H9 (cell line): ENCODE measurements around the gene PXK. TPM values are rescaled to one million over a fixed set of nuclear protein-coding genes. Genes with fewer than 3 reads are reported as not detected.

Experiments used
- DNase-seq: peaks from one replicate; pipeline ENCODE4 v3.0.0-alpha.2; 2017
- H2AFZ ChIP-seq: one replicate; pipeline ENCODE4 v1.6.1; 2013; ENCODE audit warnings: mild to moderate bottlenecking, low read length, control low read depth, moderate library complexity
- H2AK5ac ChIP-seq: 2 replicates; pipeline ENCODE4 v1.6.1; 2013; ENCODE audit warnings: low read length, control low read depth, mixed read lengths; ENCODE audit not compliant: insufficient read length
- H2BK120ac ChIP-seq: one replicate; pipeline ENCODE4 v1.6.1; 2013; ENCODE audit warnings: low read depth, mild to moderate bottlenecking, low read length, control low read depth, inconsistent platforms; ENCODE audit not compliant: poor library complexity, severe bottlenecking
- H2BK12ac ChIP-seq: 2 replicates; pipeline ENCODE4 v1.6.1; 2013; ENCODE audit warnings: low read length, control low read depth, mixed read lengths, low read depth; ENCODE audit not compliant: insufficient read length
- H2BK15ac ChIP-seq: 2 replicates; pipeline ENCODE4 v1.6.1; 2013; ENCODE audit warnings: low read depth, low read length, control low read depth
- H2BK20ac ChIP-seq: one replicate; pipeline ENCODE4 v1.6.1; 2013; ENCODE audit warnings: low read depth, mild to moderate bottlenecking, low read length, control low read depth, inconsistent platforms; ENCODE audit not compliant: poor library complexity, severe bottlenecking
- H2BK5ac ChIP-seq: 2 replicates; pipeline ENCODE4 v1.6.1; 2013; ENCODE audit warnings: low read length, control low read depth, mixed read lengths; ENCODE audit not compliant: insufficient read length
- H3K14ac ChIP-seq: 2 replicates; pipeline ENCODE4 v1.6.1; 2013; ENCODE audit warnings: low read length, control low read depth; ENCODE audit not compliant: insufficient read depth
- H3K18ac ChIP-seq: 2 replicates; pipeline ENCODE4 v1.6.1; 2013; ENCODE audit warnings: low read depth, mild to moderate bottlenecking, mixed read lengths, low read length, control low read depth; ENCODE audit not compliant: insufficient read length
- H3K23ac ChIP-seq: 2 replicates; pipeline ENCODE4 v1.6.1; 2013; ENCODE audit warnings: low read length, control low read depth, mixed read lengths, low read depth; ENCODE audit not compliant: insufficient read length
- H3K23me2 ChIP-seq: 2 replicates; pipeline ENCODE4 v1.6.1; 2013; ENCODE audit warnings: low read depth, mild to moderate bottlenecking, mixed read lengths, low read length, control low read depth; ENCODE audit not compliant: insufficient read length, poor library complexity, severe bottlenecking
- H3K27ac ChIP-seq: 2 replicates; pipeline ENCODE4 v1.5.1; 2013; ENCODE audit warnings: low read length, control low read depth, mixed read lengths, low read depth; ENCODE audit not compliant: insufficient read length
- H3K27me3 ChIP-seq: 2 replicates; pipeline ENCODE4 v1.6.1; 2013; ENCODE audit warnings: low read length, control low read depth, inconsistent platforms; ENCODE audit not compliant: insufficient read depth
- H3K4ac ChIP-seq: 2 replicates; pipeline ENCODE4 v1.6.1; 2013; ENCODE audit warnings: low read depth, mild to moderate bottlenecking, control low read depth, inconsistent platforms, low read length, moderate library complexity
- H3K4me1 ChIP-seq: 2 replicates; pipeline ENCODE4 v1.6.1; 2013; ENCODE audit warnings: low read length, control low read depth, inconsistent platforms; ENCODE audit not compliant: insufficient read depth
- H3K4me2 ChIP-seq: 2 replicates; pipeline ENCODE4 v1.6.1; 2013; ENCODE audit warnings: low read length, control low read depth, mixed read lengths; ENCODE audit not compliant: insufficient read length, insufficient read depth
- H3K56ac ChIP-seq: 2 replicates; pipeline ENCODE4 v1.6.1; 2013; ENCODE audit warnings: low read depth, mild to moderate bottlenecking, mixed read lengths, low read length, control low read depth; ENCODE audit not compliant: insufficient read length
- H3K79me1 ChIP-seq: 2 replicates; pipeline ENCODE4 v1.6.1; 2013; ENCODE audit warnings: low read depth, mild to moderate bottlenecking, moderate library complexity, low read length, control low read depth, inconsistent platforms; ENCODE audit not compliant: insufficient read depth, poor library complexity, severe bottlenecking
- H3K79me2 ChIP-seq: 2 replicates; pipeline ENCODE4 v1.6.1; 2013; ENCODE audit warnings: low read length, control low read depth, inconsistent platforms; ENCODE audit not compliant: insufficient read depth
- H3K9ac ChIP-seq: 2 replicates; pipeline ENCODE4 v1.6.1; 2013; ENCODE audit warnings: low read length, control low read depth, mixed read lengths; ENCODE audit not compliant: insufficient read length; ENCODE audit errors: extremely low read depth
- H3K9me3 ChIP-seq: one replicate; pipeline ENCODE4 v1.6.1; 2013; ENCODE audit warnings: low read depth, low read length, inconsistent platforms; ENCODE audit not compliant: control insufficient read depth
- H3T11ph ChIP-seq: one replicate; pipeline ENCODE4 v1.6.1; 2013; ENCODE audit warnings: mild to moderate bottlenecking, low read length, control low read depth, inconsistent platforms
- H4K20me1 ChIP-seq: one replicate; pipeline ENCODE4 v1.6.1; 2013; ENCODE audit not compliant: control insufficient read depth, insufficient read length, insufficient read depth
- H4K5ac ChIP-seq: 2 replicates; pipeline ENCODE4 v1.6.1; 2013; ENCODE audit warnings: low read depth, mild to moderate bottlenecking, mixed read lengths, low read length, control low read depth; ENCODE audit not compliant: insufficient read length
- H4K8ac ChIP-seq: replicated peaks from 2 replicates; pipeline ENCODE4 v1.6.1; 2013; ENCODE audit warnings: low read length, control low read depth, mixed read lengths, low read depth; ENCODE audit not compliant: insufficient read length
- H4K91ac ChIP-seq: 2 replicates; pipeline ENCODE4 v1.6.1; 2013; ENCODE audit warnings: low read depth, mild to moderate bottlenecking, moderate library complexity, mixed read lengths, low read length, control low read depth; ENCODE audit not compliant: insufficient read length
- H3K27ac Mint-ChIP-seq, 3 experiments: 2 replicates in 2 of 3; 3 replicates in 1 of 3; pipeline ENCODE4 v1.8.0; 2020 to 2021; ENCODE audit warnings: mixed read lengths in 3 of 3, mild to moderate bottlenecking in 1 of 3, moderate library complexity in 1 of 3
- H3K27me3 Mint-ChIP-seq: 2 replicates; pipeline ENCODE4 v1.8.0; 2021; ENCODE audit warnings: low read depth, mild to moderate bottlenecking, moderate library complexity, mixed read lengths
- H3K36me3 Mint-ChIP-seq, 3 experiments: 2 replicates in 2 of 3; 3 replicates in 1 of 3; pipeline ENCODE4 v1.8.0; 2020 to 2021; ENCODE audit warnings: low read depth in 3 of 3, mixed read lengths in 3 of 3; ENCODE audit not compliant: insufficient read depth in 1 of 3
- H3K4me1 Mint-ChIP-seq, 2 experiments: 2 replicates each; pipeline ENCODE4 v1.8.0; 2020; ENCODE audit warnings: mixed read lengths in 2 of 2
- H3K4me3 Mint-ChIP-seq, 2 experiments: 2 replicates in 1 of 2; 3 replicates in 1 of 2; pipeline ENCODE4 v1.8.0; 2020 to 2021; ENCODE audit warnings: mild to moderate bottlenecking in 2 of 2, mixed read lengths in 2 of 2, moderate library complexity in 1 of 2
- H3K9me3 Mint-ChIP-seq, 2 experiments: 2 replicates in 1 of 2; 3 replicates in 1 of 2; pipeline ENCODE4 v1.8.0; 2020; ENCODE audit warnings: mild to moderate bottlenecking in 2 of 2, mixed read lengths in 2 of 2, moderate library complexity in 1 of 2
- WGBS: extraction: QIAGEN DNeasy Blood & Tissue Kit; methylation state at CpG from one replicate; pipeline ENCODE4 v1.1.7; 2013; ENCODE audit warnings: missing lambda C conversion rate, low lambda C conversion rate, mixed read lengths; ENCODE audit not compliant: insufficient read length; ENCODE audit errors: extremely low coverage; 5-methylcytosine and 5-hydroxymethylcytosine counted together
- total RNA-seq: library from RNA; stranded (reverse); gene quantifications from 2 replicates; pipeline ENCODE4 v1.2.1, GENCODE V29; 2021
- TF ChIP-seq, protein P1 (sequence below): fragments of 200-600 bp; sonication (generic); conservative IDR thresholded peaks from 3 replicates; pipeline ENCODE4 v1.8.0; 2021; ENCODE audit warnings: antibody characterized with exemption, mild to moderate bottlenecking

The PXK gene
- total RNA-seq, 1 experiment from 2014 or later = 3.3 TPM

DNA sequence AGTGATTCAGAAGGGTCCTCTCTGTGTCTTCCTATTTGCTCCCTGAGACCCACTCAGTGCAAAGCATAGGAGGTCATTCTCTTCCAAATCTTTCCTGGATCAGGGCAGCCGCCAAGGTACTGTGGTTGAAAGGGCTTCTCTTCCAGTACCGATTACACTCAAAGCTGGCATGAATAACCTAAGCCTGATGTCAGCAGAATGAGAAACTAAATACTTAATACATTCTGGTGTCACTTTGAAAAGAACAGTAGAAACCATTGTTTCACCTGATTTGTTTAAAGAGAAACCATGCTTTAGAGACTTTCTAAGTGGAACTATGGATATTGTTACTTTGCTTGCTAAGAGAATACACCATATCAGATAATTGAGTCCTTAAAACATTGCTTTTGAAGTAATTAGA is 50.8 kb downstream of the PXK start:
- peaks cover 23 to 24% of the 10 kb centered on the region in 2 experiments for H3K4me1 Mint-ChIP-seq
- Histone ChIP-seq H3K4me1 (peaks cover 4% of the 10 kb centered on the region; the same call in 1 of the 2 replicates), H3K79me2 (no peaks in the 10 kb centered on the region), H2BK12ac (no peak overlapping the region), H3K18ac (no peak overlapping the region), H3K79me1 (no peaks in the 10 kb centered on the region), H3K27ac (no peak overlapping the region), H2BK120ac (no peak overlapping the region), H3K23me2 (no peaks in the 10 kb centered on the region), H2BK20ac (no peak overlapping the region), H3K27me3 (no peaks in the 10 kb centered on the region), H2BK5ac (no peak overlapping the region), H3K4ac (no peak overlapping the region), H4K5ac (no peak overlapping the region), H2AK5ac (no peak overlapping the region), H2BK15ac (no peak overlapping the region), H2AFZ (no peak overlapping the region), H4K8ac (no peak overlapping the region), H3T11ph (no peak overlapping the region), H3K9me3 (no peaks in the 10 kb centered on the region), H4K91ac (no peak overlapping the region), H3K4me2 (no peak overlapping the region), H3K9ac (no peak overlapping the region), H4K20me1 (no peaks in the 10 kb centered on the region), H3K56ac (no peak overlapping the region), H3K14ac (no peak overlapping the region), H3K23ac (no peak overlapping the region)
- H3K36me3 Mint-ChIP-seq = no peaks in the 10 kb centered on the region; a peak in 1 of 7 replicates
- DNase-seq = no peak
- H3K27ac Mint-ChIP-seq = no peak overlapping the region
- TF ChIP-seq, protein P1, sequence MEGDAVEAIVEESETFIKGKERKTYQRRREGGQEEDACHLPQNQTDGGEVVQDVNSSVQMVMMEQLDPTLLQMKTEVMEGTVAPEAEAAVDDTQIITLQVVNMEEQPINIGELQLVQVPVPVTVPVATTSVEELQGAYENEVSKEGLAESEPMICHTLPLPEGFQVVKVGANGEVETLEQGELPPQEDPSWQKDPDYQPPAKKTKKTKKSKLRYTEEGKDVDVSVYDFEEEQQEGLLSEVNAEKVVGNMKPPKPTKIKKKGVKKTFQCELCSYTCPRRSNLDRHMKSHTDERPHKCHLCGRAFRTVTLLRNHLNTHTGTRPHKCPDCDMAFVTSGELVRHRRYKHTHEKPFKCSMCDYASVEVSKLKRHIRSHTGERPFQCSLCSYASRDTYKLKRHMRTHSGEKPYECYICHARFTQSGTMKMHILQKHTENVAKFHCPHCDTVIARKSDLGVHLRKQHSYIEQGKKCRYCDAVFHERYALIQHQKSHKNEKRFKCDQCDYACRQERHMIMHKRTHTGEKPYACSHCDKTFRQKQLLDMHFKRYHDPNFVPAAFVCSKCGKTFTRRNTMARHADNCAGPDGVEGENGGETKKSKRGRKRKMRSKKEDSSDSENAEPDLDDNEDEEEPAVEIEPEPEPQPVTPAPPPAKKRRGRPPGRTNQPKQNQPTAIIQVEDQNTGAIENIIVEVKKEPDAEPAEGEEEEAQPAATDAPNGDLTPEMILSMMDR = no peak
- WGBS = no CpG with 5 or more reads among the region's 2 CpGs
- H3K27me3 Mint-ChIP-seq = no peaks in the 10 kb centered on the region; the same call in 1 of the 2 replicates
- H3K4me3 Mint-ChIP-seq = no peak overlapping the region
- H3K9me3 Mint-ChIP-seq = no peaks in the 10 kb centered on the region
